Neural crest cell (in vitro differentiated cells): ENCODE measurements around the gene NDST4. TPM values are rescaled to one million over a fixed set of nuclear protein-coding genes. Genes with fewer than 3 reads are reported as not detected.

Experiments used
- DNase-seq: peaks from one replicate; pipeline ENCODE4 v3.0.0; 2021; ENCODE audit warnings: low read depth, mixed read lengths, low spot score
- H3K27ac Mint-ChIP-seq: one replicate; pipeline ENCODE4 v1.8.0; 2021; ENCODE audit warnings: mild to moderate bottlenecking, mixed read lengths; ENCODE audit not compliant: unreplicated experiment
- H3K27me3 Mint-ChIP-seq: 2 replicates; pipeline ENCODE4 v1.8.0; 2021; ENCODE audit warnings: low read depth, mild to moderate bottlenecking, mixed read lengths
- H3K36me3 Mint-ChIP-seq: 2 replicates; pipeline ENCODE4 v1.8.0; 2021; ENCODE audit warnings: low read depth, mild to moderate bottlenecking, mixed read lengths
- H3K4me1 Mint-ChIP-seq: 2 replicates; pipeline ENCODE4 v1.8.0; 2021; ENCODE audit warnings: mixed read lengths
- H3K4me3 Mint-ChIP-seq: one replicate; pipeline ENCODE4 v1.8.0; 2021; ENCODE audit warnings: mild to moderate bottlenecking, mixed read lengths
- H3K9me3 Mint-ChIP-seq: 2 replicates; pipeline ENCODE4 v1.8.0; 2021; ENCODE audit warnings: mixed read lengths
- CTCF ChIP-seq: fragments of 200-600 bp; sonication (generic); conservative IDR thresholded peaks from 2 replicates; pipeline ENCODE4 v1.5.0; 2021; ENCODE audit warnings: antibody characterized with exemption, mild to moderate bottlenecking
- total RNA-seq: library from RNA; stranded (reverse); gene quantifications from 2 replicates; pipeline ENCODE4 v1.2.1, GENCODE V29; 2021

Gene NDST4
- total RNA-seq, 1 donor from 2014 or later: 1.3 TPM

- H3K36me3 Mint-ChIP-seq: no peaks in the 10 kb centered on the region
- H3K9me3 Mint-ChIP-seq: no peaks in the 10 kb centered on the region
- H3K4me3 Mint-ChIP-seq: no peak overlapping the region
- no peak for TF ChIP-seq CTCF
- H3K27me3 Mint-ChIP-seq: no peaks in the 10 kb centered on the region
- no peaks in the 10 kb centered on the region for H3K4me1 Mint-ChIP-seq
- no peak for DNase-seq
- H3K27ac Mint-ChIP-seq: no peak overlapping the region
These were observed 38.7 kb upstream of the NDST4 start for GRCh38 chr4:115152081-115152480.

DNA sequence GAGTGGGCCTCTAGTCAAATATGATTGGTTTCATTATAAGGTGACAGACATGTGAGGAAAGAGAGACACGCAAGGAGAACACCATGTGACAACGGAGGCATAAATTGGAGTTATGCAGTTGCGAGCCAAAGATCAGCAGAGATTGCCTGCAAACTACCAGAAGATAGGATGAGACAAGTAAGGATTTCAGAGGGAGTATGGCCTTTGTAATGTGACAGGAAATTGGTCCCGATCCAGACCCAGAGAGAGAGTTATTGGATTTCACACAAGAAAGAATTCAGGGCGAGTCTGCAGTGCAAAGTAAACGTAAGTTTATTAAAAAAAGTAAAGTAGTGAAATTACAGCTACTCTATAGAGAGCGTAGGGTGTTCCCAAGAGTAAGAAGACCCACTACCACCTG is 35.7 kb upstream of the NDST4 start:
- Mint-ChIP-seq H3K4me1 (no peaks in the 10 kb centered on the region), H3K4me3 (no peak overlapping the region), H3K27ac (no peak overlapping the region), H3K36me3 (no peaks in the 10 kb centered on the region), H3K27me3 (no peaks in the 10 kb centered on the region), H3K9me3 (no peaks in the 10 kb centered on the region)
- TF ChIP-seq CTCF: no peak
- DNase-seq: no peak

DNA sequence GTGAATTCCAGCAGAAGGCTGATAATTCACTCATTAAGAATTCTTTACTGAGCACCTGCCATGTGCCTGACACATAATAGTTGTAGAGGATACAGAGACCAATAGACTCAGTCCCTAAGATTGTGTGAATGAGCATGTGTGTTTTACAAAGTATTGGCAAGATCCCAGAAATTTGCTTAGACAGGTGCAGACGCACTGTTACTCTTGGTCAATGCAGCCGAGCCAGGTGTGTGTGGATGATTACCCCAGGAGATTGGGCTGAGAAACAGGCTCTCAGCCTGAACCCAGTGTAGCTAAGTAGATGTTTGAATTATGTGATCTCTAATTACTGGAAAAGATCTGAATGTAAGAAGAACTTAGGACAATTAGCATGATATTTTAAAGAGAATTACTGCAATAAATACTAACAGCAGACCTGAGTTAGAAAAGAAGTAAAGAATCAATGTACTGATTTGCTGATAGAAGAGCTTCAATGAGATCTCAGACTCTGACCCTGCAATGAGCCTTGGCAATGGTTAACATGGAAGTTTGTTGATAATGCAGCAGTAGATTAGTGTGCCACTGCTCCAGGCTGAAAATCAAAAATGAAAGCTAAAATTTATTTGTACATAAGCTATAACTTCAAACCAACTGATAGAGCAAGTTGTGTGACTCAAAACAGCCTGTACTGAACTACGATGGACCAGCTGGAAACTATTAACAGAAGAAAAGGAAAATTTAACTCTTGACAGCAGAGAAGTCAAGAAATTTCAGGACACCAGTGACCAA is 32.2 kb upstream of the NDST4 start:
- no peak for DNase-seq
- Mint-ChIP-seq H3K4me1 (no peaks in the 10 kb centered on the region), H3K27me3 (no peaks in the 10 kb centered on the region), H3K27ac (no peak overlapping the region), H3K4me3 (no peak overlapping the region), H3K36me3 (no peaks in the 10 kb centered on the region), H3K9me3 (peaks cover 4% of the 10 kb centered on the region)
- no peak for TF ChIP-seq CTCF

DNA sequence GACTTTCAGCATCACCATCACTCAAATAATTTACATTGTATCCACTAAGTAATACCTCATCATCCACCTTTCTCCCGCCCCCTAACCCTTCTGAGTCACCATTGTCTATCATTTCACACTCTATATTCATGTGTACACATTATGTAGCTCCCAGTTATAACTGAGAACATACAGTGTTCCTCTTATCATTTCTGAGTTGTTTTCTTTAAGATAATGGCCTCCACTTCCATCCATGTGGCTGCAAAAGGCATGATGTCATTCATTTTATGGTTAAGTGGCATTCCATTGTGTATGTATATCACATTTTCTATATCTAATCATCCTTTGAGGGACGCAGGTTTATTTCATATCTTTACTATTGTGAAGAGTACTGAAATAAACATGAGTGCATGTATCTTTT is 14.6 kb upstream of the NDST4 start:
- Mint-ChIP-seq H3K4me1 (no peaks in the 10 kb centered on the region), H3K9me3 (peaks cover 2% of the 10 kb centered on the region), H3K36me3 (no peaks in the 10 kb centered on the region), H3K27me3 (no peaks in the 10 kb centered on the region), H3K27ac (no peak overlapping the region), H3K4me3 (no peak overlapping the region)
- no peak for TF ChIP-seq CTCF
- no peak for DNase-seq

- no peak for DNase-seq
- peaks cover 2% of the 10 kb centered on the region for H3K9me3 Mint-ChIP-seq
- H3K4me3 Mint-ChIP-seq: no peak overlapping the region
- TF ChIP-seq CTCF: no peak
- H3K27ac Mint-ChIP-seq: no peak overlapping the region
- H3K4me1 Mint-ChIP-seq: no peaks in the 10 kb centered on the region
- H3K36me3 Mint-ChIP-seq: no peaks in the 10 kb centered on the region
- H3K27me3 Mint-ChIP-seq: no peaks in the 10 kb centered on the region
These were observed 13.1 kb upstream of the NDST4 start for GRCh38 chr4:115126491-115126890.
